CD14-positive monocyte (primary cell): ENCODE results near the gene ALKBH3. TPM values are rescaled to one million over a fixed set of nuclear protein-coding genes. Genes with fewer than 3 reads are reported as not detected.

Source experiments
- DNase-seq, 3 donors: peaks; one replicate each; pipeline ENCODE4 v3.0.0-alpha.2; 2011 to 2022
- H2AFZ ChIP-seq: 2 replicates; pipeline ENCODE4 v1.6.0; 2012; ENCODE audit warnings: mild to moderate bottlenecking, low read depth, low read length, inconsistent platforms; ENCODE audit not compliant: insufficient read depth, poor library complexity, severe bottlenecking
- H3K27ac ChIP-seq, 2 donors: 1 replicate in 1 of 2; 2 replicates in 1 of 2; pipeline ENCODE4 v1.5.1; 2012 to 2013; ENCODE audit warnings: low read length in 2 of 2, control low read depth in 1 of 2, inconsistent platforms in 1 of 2, low read depth in 1 of 2, mild to moderate bottlenecking in 1 of 2
- H3K27me3 ChIP-seq, 2 donors: one replicate each; pipeline versions ENCODE4 v1.6.0 to v1.6.1; 2011 to 2013; ENCODE audit warnings: low read length in 2 of 2; ENCODE audit not compliant: control insufficient read depth in 2 of 2, insufficient read depth in 2 of 2
- H3K36me3 ChIP-seq, 2 donors: replicated peaks in 1 of 2; 1 replicate in 1 of 2; 2 replicates in 1 of 2; pipeline versions ENCODE4 v1.5.1 to v1.6.1; 2012 to 2013; ENCODE audit warnings: low read length in 2 of 2, control low read depth in 1 of 2, inconsistent platforms in 1 of 2, mild to moderate bottlenecking in 1 of 2; ENCODE audit not compliant: insufficient read depth in 2 of 2, control insufficient read depth in 1 of 2
- H3K4me1 ChIP-seq, 2 donors: 1 replicate in 1 of 2; 2 replicates in 1 of 2; pipeline versions ENCODE4 v1.5.1 to v1.6.1; 2012 to 2013; ENCODE audit warnings: low read length in 2 of 2, control low read depth in 1 of 2, inconsistent platforms in 1 of 2, mild to moderate bottlenecking in 1 of 2, moderate library complexity in 1 of 2; ENCODE audit not compliant: insufficient read depth in 2 of 2, control insufficient read depth in 1 of 2
- H3K4me2 ChIP-seq: replicated peaks from 2 replicates; pipeline ENCODE3; 2012; ENCODE audit warnings: low read length, moderate library complexity, mild to moderate bottlenecking; ENCODE audit not compliant: poor library complexity, severe bottlenecking; ENCODE audit errors: extremely low read depth
- H3K4me3 ChIP-seq, 3 experiments: fragments of 200-600 bp in 1 of 3; sonication (generic) in 1 of 3; replicated peaks in 1 of 3; 1 replicate in 2 of 3; 2 replicates in 1 of 3; pipeline ENCODE4 v1.5.1; 2011 to 2013; ENCODE audit warnings: low read length in 3 of 3, mild to moderate bottlenecking in 3 of 3, control low read depth in 2 of 3, low read depth in 2 of 3, inconsistent platforms in 1 of 3, moderate library complexity in 1 of 3
- H3K79me2 ChIP-seq: 2 replicates; pipeline ENCODE4 v1.6.0; 2012; ENCODE audit warnings: mild to moderate bottlenecking, control low read depth, inconsistent platforms, low read length, moderate library complexity; ENCODE audit not compliant: insufficient read depth
- H3K9ac ChIP-seq: 2 replicates; pipeline ENCODE4 v1.6.0; 2017; ENCODE audit warnings: low read length, mild to moderate bottlenecking; ENCODE audit not compliant: insufficient read depth, poor library complexity, severe bottlenecking
- H3K9me3 ChIP-seq, 2 donors: replicated peaks in 1 of 2; 1 replicate in 1 of 2; 2 replicates in 1 of 2; pipeline versions ENCODE4 v1.5.1 to v1.6.1; 2012 to 2013; ENCODE audit warnings: low read length in 2 of 2, control low read depth in 1 of 2; ENCODE audit not compliant: control insufficient read depth in 1 of 2, insufficient read depth in 1 of 2
- H4K20me1 ChIP-seq: 2 replicates; pipeline ENCODE4 v1.6.0; 2012; ENCODE audit warnings: mild to moderate bottlenecking, low read length, control low read depth, moderate library complexity; ENCODE audit not compliant: insufficient read depth
- H3K27ac Mint-ChIP-seq, 7 donors: one replicate each; pipeline ENCODE4 v1.8.0; 2020; ENCODE audit warnings: mild to moderate bottlenecking in 7 of 7, mixed read lengths in 7 of 7, moderate library complexity in 6 of 7, inconsistent platforms in 2 of 7
- H3K27me3 Mint-ChIP-seq, 3 donors: one replicate each; pipeline ENCODE4 v1.8.0; 2021 to 2022; ENCODE audit warnings: low read depth in 3 of 3, mild to moderate bottlenecking in 3 of 3, mixed read lengths in 3 of 3, moderate library complexity in 3 of 3, inconsistent platforms in 1 of 3
- H3K36me3 Mint-ChIP-seq, 2 donors: one replicate each; pipeline ENCODE4 v1.8.0; 2020; ENCODE audit warnings: mixed read lengths in 2 of 2, inconsistent platforms in 1 of 2, mild to moderate bottlenecking in 1 of 2
- H3K4me1 Mint-ChIP-seq: one replicate; pipeline ENCODE4 v1.8.0; 2020; ENCODE audit warnings: mild to moderate bottlenecking, mixed read lengths
- H3K4me3 Mint-ChIP-seq, 2 donors: one replicate each; pipeline ENCODE4 v1.8.0; 2020; ENCODE audit warnings: mild to moderate bottlenecking in 2 of 2, mixed read lengths in 2 of 2, moderate library complexity in 1 of 2
- H3K9me3 Mint-ChIP-seq, 7 donors: one replicate each; pipeline ENCODE4 v1.8.0; 2020 to 2022; ENCODE audit warnings: mixed read lengths in 7 of 7, mild to moderate bottlenecking in 6 of 7, moderate library complexity in 6 of 7, inconsistent platforms in 2 of 7
- WGBS: methylation state at CpG from one replicate; pipeline ENCODE4 v1.1.5; 2013; ENCODE audit warnings: missing lambda C conversion rate; ENCODE audit not compliant: insufficient coverage; 5-methylcytosine and 5-hydroxymethylcytosine counted together
- intact Hi-C, 2 donors: fragments of 100-400 bp; cut with micrococcal nuclease; formaldehyde crosslinking; loops; one replicate each; pipeline versions ENCODE4 v1.15.0 to v1.15.1; 2023
- polyA plus RNA-seq, 3 donors: library from polyadenylated mRNA; depleted of rRNA in 1 of 3; unstranded in 2 of 3; stranded (reverse) in 1 of 3; fragments of 300-500 nt in 2 of 3; fragments of >200 nt in 1 of 3; fragmentation: Illumina TruSeq in 2 of 3; gene quantifications; 1 replicate in 2 of 3; 2 replicates in 1 of 3; pipeline ENCODE4 v1.2.3, GENCODE V29; 2012 to 2021
- TF ChIP-seq, protein P1 (sequence below): fragments of 200-600 bp; IDR thresholded peaks from one replicate; pipeline ENCODE4 v1.8.0; 2022; ENCODE audit warnings: antibody characterized with exemption, mild to moderate bottlenecking

Gene ALKBH3
- polyA plus RNA-seq, 3 donors: 22.1 to 25.8 (median 22.7) TPM

DNA sequence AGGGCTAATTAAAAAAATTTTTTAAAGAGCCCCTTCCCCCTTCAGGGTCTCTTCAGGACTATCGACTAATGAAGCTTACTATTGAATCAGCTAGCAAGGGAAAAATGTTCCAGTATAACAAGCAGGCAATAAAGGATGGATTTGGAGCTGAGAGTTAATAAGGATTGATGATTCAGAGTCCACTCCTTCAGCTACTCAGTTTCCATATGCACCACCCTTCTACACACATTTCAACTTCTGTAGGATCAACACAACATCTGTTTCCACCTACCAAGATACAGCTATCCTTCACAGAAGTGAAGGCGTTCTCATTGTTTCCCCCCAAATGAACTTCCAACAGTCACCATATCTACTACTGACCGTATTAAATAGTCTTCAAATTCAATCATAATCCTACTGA, 6.6 kb upstream of the ALKBH3 start:
- Histone ChIP-seq H3K36me3 (no peaks in the 10 kb centered on the region), H3K4me1 (peaks cover 10% of the 10 kb centered on the region in 2 donors), H3K9ac (no peak overlapping the region), H3K4me2 (no peak overlapping the region), H3K4me3 (no peak overlapping the region), H4K20me1 (no peaks in the 10 kb centered on the region), H3K27ac (no peak overlapping the region), H3K27me3 (peaks cover 23 to 44% of the 10 kb centered on the region in 2 donors), H3K79me2 (no peaks in the 10 kb centered on the region), H3K9me3 (no peaks in the 10 kb centered on the region), H2AFZ (no peak overlapping the region)
- Mint-ChIP-seq H3K9me3 (peaks cover 0 to 13% (median 8%) of the 10 kb centered on the region in 7 donors), H3K4me3 (no peak overlapping the region), H3K27ac (no peak overlapping the region), H3K27me3 (peaks cover 34 to 52% (median 41%) of the 10 kb centered on the region in 3 donors), H3K4me1 (peaks cover 11% of the 10 kb centered on the region), H3K36me3 (no peaks in the 10 kb centered on the region)
- intact Hi-C loops: loop anchor here in 1 of 2 donors (10.0 kb wide), 1 partner anchor 509 kb away; no protein-coding TSS in a partner anchor
- TF ChIP-seq, protein P1, sequence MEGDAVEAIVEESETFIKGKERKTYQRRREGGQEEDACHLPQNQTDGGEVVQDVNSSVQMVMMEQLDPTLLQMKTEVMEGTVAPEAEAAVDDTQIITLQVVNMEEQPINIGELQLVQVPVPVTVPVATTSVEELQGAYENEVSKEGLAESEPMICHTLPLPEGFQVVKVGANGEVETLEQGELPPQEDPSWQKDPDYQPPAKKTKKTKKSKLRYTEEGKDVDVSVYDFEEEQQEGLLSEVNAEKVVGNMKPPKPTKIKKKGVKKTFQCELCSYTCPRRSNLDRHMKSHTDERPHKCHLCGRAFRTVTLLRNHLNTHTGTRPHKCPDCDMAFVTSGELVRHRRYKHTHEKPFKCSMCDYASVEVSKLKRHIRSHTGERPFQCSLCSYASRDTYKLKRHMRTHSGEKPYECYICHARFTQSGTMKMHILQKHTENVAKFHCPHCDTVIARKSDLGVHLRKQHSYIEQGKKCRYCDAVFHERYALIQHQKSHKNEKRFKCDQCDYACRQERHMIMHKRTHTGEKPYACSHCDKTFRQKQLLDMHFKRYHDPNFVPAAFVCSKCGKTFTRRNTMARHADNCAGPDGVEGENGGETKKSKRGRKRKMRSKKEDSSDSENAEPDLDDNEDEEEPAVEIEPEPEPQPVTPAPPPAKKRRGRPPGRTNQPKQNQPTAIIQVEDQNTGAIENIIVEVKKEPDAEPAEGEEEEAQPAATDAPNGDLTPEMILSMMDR: no peak
- WGBS: no CpG with 5 or more reads among the region's 3 CpGs
- no peak for DNase-seq

DNA sequence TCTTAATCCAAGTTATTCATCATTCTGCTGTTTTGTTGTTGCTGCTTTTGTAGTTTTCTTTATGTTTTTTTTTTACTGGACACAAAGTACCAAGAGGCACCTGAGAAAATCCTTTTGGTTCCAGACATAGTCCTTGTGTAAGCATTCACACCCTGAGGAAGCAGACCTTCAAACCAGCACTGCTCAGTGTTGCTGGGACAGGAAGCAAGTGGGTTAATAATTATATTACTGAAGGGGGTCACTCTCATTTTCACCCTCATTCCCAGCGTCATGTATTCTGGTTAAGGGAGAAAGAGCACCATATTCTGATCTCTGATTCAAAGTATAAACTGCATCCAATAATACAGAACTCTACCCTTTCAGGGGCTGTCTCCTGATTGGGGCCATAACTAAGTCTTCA, 5.9 kb upstream of the ALKBH3 start:
- Histone ChIP-seq H3K27me3 (peaks cover 28 to 51% of the 10 kb centered on the region in 2 donors), H3K4me1 (peaks cover 3% of the 10 kb centered on the region in 2 donors), H3K36me3 (no peaks in the 10 kb centered on the region), H4K20me1 (no peaks in the 10 kb centered on the region), H3K4me2 (no peak overlapping the region), H3K9ac (no peak overlapping the region), H3K79me2 (no peaks in the 10 kb centered on the region), H3K27ac (no peak overlapping the region), H3K9me3 (no peaks in the 10 kb centered on the region), H2AFZ (no peak overlapping the region), H3K4me3 (no peak overlapping the region)
- Mint-ChIP-seq H3K27ac (no peak overlapping the region), H3K27me3 (peaks cover 36 to 59% (median 45%) of the 10 kb centered on the region in 3 donors), H3K4me3 (no peak overlapping the region), H3K9me3 (peaks cover 0 to 16% (median 12%) of the 10 kb centered on the region in 7 donors), H3K36me3 (no peaks in the 10 kb centered on the region), H3K4me1 (peaks cover 4% of the 10 kb centered on the region)
- WGBS: no CpG with 5 or more reads among the region's 1 CpG
- intact Hi-C loops: loop anchor here in 1 of 2 donors (10.0 kb wide), 1 partner anchor 510 kb away; no protein-coding TSS in a partner anchor
- TF ChIP-seq, protein P1: no peak
- DNase-seq: no peak
